GM12878 (cell line): ENCODE results near the gene MAPKAPK2. TPM values are rescaled to one million over a fixed set of nuclear protein-coding genes. Genes with fewer than 3 reads are reported as not detected.

ENCODE experiments used
- ATAC-seq: fragments of 200-7000 bp; cut with Tn5 transposase; 3 replicates; pipeline ENCODE4 v1.9.1; 2020; ENCODE audit warnings: mild to moderate bottlenecking, moderate library complexity
- BruUV-seq: library from RNA; stranded (reverse); fragments of 400-500 nt; replicated peaks from 2 replicates; lab custom pipeline; 2021; lab: Mats Ljungman, UMichigan
- CTCF ChIA-PET: fragments of 300-600 bp; sonication (Branson Sonifier 250); formaldehyde crosslinking; extraction: SDS; loops from one replicate; lab custom pipeline; 2021; ENCODE audit warnings: inconsistent platforms; lab: Yijun Ruan, JAX
- POLR2A ChIA-PET: fragments of 350-600 bp; formaldehyde crosslinking; extraction: SDS; loops from one replicate; lab custom pipeline; 2021; ENCODE audit warnings: inconsistent platforms; lab: Charles Lee
- RAD21 ChIA-PET: fragments of 300-600 bp; sonication (Branson Sonifier 250); formaldehyde crosslinking; loops from one replicate; lab custom pipeline; 2023; ENCODE audit warnings: antibody characterized with exemption; ENCODE audit not compliant: unreplicated experiment; lab: Charles Lee
- SMC1A ChIA-PET: fragments of 300-600 bp; sonication (Branson Sonifier 250); formaldehyde crosslinking; loops from one replicate; lab custom pipeline; 2023; ENCODE audit not compliant: unreplicated experiment, uncharacterized antibody; lab: Charles Lee
- DNase-seq: peaks from one replicate; pipeline ENCODE4 v3.0.0-alpha.2; 2011; ENCODE audit warnings: low read depth, low spot score
- FAIRE-seq: peaks from 3 replicates; lab custom pipeline; 2011; peaks lifted over from hg19 to GRCh38; lab: Jason Lieb, UNC
- H2AFZ ChIP-seq: 2 replicates; pipeline ENCODE4 v1.6.0; 2011; ENCODE audit warnings: low read depth, low read length, control low read depth; ENCODE audit not compliant: control insufficient read depth
- H3K27ac ChIP-seq: 2 replicates; pipeline ENCODE4 v1.5.1; 2011; ENCODE audit warnings: control low read depth; ENCODE audit not compliant: control insufficient read depth, insufficient read depth
- H3K27me3 ChIP-seq, 2 experiments: replicated peaks in 1 of 2; 2 replicates each; pipeline versions ENCODE4 v1.6.0 to v1.6.1; 2011; ENCODE audit warnings: low read length in 1 of 2; ENCODE audit not compliant: control insufficient read depth in 2 of 2, insufficient read depth in 2 of 2
- H3K36me3 ChIP-seq, 2 experiments: 2 replicates each; pipeline ENCODE4 v1.5.1; 2011; ENCODE audit warnings: low read length in 1 of 2; ENCODE audit not compliant: control insufficient read depth in 2 of 2, insufficient read depth in 2 of 2
- H3K4me1 ChIP-seq: 2 replicates; pipeline ENCODE4 v1.6.1; 2011; ENCODE audit warnings: mild to moderate bottlenecking, low read length, moderate library complexity, mixed read lengths; ENCODE audit not compliant: control insufficient read depth, insufficient read depth
- H3K4me2 ChIP-seq: 2 replicates; pipeline ENCODE4 v1.6.0; 2011; ENCODE audit warnings: control low read depth; ENCODE audit not compliant: control insufficient read depth, insufficient read depth
- H3K4me3 ChIP-seq: fragments of 200-600 bp; sonication (generic); 2 replicates; pipeline ENCODE4 v1.5.1; 2016
- H3K79me2 ChIP-seq: 2 replicates; pipeline ENCODE4 v1.6.0; 2011; ENCODE audit warnings: low read length; ENCODE audit not compliant: control insufficient read depth, insufficient read depth
- H3K9ac ChIP-seq: 2 replicates; pipeline ENCODE4 v1.8.0; 2011; ENCODE audit warnings: low read length, control low read depth, mixed read lengths; ENCODE audit not compliant: control insufficient read depth, insufficient read depth
- H3K9me3 ChIP-seq: replicated peaks from 3 replicates; pipeline ENCODE4 v1.5.1; 2011; ENCODE audit warnings: mild to moderate bottlenecking, low read length; ENCODE audit not compliant: control insufficient read depth, insufficient read depth
- H4K20me1 ChIP-seq: 2 replicates; pipeline ENCODE4 v1.6.0; 2011; ENCODE audit not compliant: control insufficient read depth, insufficient read depth
- BACH1 ChIP-seq: fragments of 450-650 bp; IDR thresholded peaks from 2 replicates; pipeline ENCODE4 v1.6.1; 2017; ENCODE audit warnings: mild to moderate bottlenecking, borderline replicate concordance
- BRCA1 ChIP-seq: IDR thresholded peaks from 2 replicates; pipeline ENCODE4 v1.6.1; 2011; ENCODE audit warnings: low read depth, low read length, improper control_type of control experiment
- CBFB ChIP-seq: IDR thresholded peaks from 2 replicates; pipeline ENCODE4 v1.6.1; 2016; ENCODE audit warnings: antibody characterized with exemption, low read depth
- FOS ChIP-seq: IDR thresholded peaks from 3 replicates; pipeline ENCODE4 v1.6.1; 2011; ENCODE audit warnings: borderline replicate concordance; ENCODE audit not compliant: insufficient read length; ENCODE audit errors: extremely low read depth
- KLF5 ChIP-seq: fragments of 450-650 bp; IDR thresholded peaks from 2 replicates; pipeline ENCODE4 v1.6.1; 2014; ENCODE audit warnings: mild to moderate bottlenecking; ENCODE audit not compliant: partially characterized antibody
- NFYA ChIP-seq: IDR thresholded peaks from 2 replicates; pipeline ENCODE4 v1.6.1; 2011; ENCODE audit warnings: low read depth, mild to moderate bottlenecking, low read length, improper control_type of control experiment, borderline replicate concordance
- RAD51 ChIP-seq: fragments of 450-650 bp; IDR thresholded peaks from 2 replicates; pipeline ENCODE4 v1.6.1; 2016; ENCODE audit warnings: moderate library complexity, mild to moderate bottlenecking, inconsistent platforms
- STAT1 ChIP-seq: fragments of 450-650 bp; conservative IDR thresholded peaks from 2 replicates; pipeline ENCODE4 v1.6.1; 2014; ENCODE audit warnings: antibody characterized with exemption, mild to moderate bottlenecking
- WGBS: methylation state at CpG from one replicate; pipeline ENCODE4 v1.1.6; 2016; ENCODE audit warnings: low lambda C conversion rate; ENCODE audit not compliant: insufficient replicate concordance, insufficient coverage; ENCODE audit errors: missing lambda C conversion rate; 5-methylcytosine and 5-hydroxymethylcytosine counted together
- in situ Hi-C: fragments of 300-500 bp; cut with MboI; formaldehyde crosslinking; loops from 9 replicates; pipeline ENCODE4 v1.14.3; 2018; ENCODE audit warnings: mixed read lengths
- intact Hi-C: fragments of 100-400 bp; cut with micrococcal nuclease; formaldehyde crosslinking; loops from one replicate; pipeline ENCODE4 v1.14.2; 2022; ENCODE audit not compliant: unreplicated experiment
- polyA plus RNA-seq, 11 experiments: library from polyadenylated mRNA; depleted of rRNA in 4 of 11; unstranded in 6 of 11; stranded (reverse) in 5 of 11; fragments of >200 nt; fragmentation: Nextera tagmentation in 4 of 11; fragmentation: Illumina TruSeq in 1 of 11; extraction: Ambion mirVana in 4 of 11; extraction: Trizol in 1 of 11; gene quantifications; 1 replicate in 1 of 11; 2 replicates in 10 of 11; pipeline versions ENCODE4 v1.2.1 to v1.2.3, GENCODE V29; 2011 to 2016; ENCODE audit warnings: inconsistent platforms in 2 of 11, missing spikeins in 2 of 11, low read depth in 1 of 11
- total RNA-seq, 4 experiments: library from RNA; depleted of rRNA in 3 of 4; stranded (reverse); fragments of >200 nt in 3 of 4; fragmentation: Illumina TruSeq in 1 of 4; extraction: Trizol in 1 of 4; gene quantifications; 2 replicates each; pipeline versions ENCODE4 v1.2.1 to v1.2.3, GENCODE V29; 2013 to 2021
- TF ChIP-seq, protein P1 (sequence below): IDR thresholded peaks from 2 replicates; pipeline ENCODE4 v1.6.1; 2012; ENCODE audit warnings: low read depth, low read length, improper control_type of control experiment
- TF ChIP-seq, protein P2 (sequence below): fragments of 450-650 bp; IDR thresholded peaks from 2 replicates; pipeline ENCODE4 v1.6.1; 2016; ENCODE audit warnings: mild to moderate bottlenecking
- TF ChIP-seq, protein P3 (sequence below), 3 experiments: IDR thresholded peaks in 2 of 3; conservative IDR thresholded peaks in 1 of 3; 2 replicates each; pipeline ENCODE4 v1.5.1; 2011; ENCODE audit warnings: low read depth in 3 of 3, low read length in 3 of 3, mild to moderate bottlenecking in 3 of 3, control low read depth in 2 of 3, moderate library complexity in 2 of 3, inconsistent platforms in 1 of 3, mixed read lengths in 1 of 3; ENCODE audit not compliant: control insufficient read depth in 2 of 3, insufficient read depth in 1 of 3; ENCODE audit errors: extremely low read depth in 1 of 3

Gene MAPKAPK2
- total and polyA plus RNA-seq, 10 of the 15 experiments (the other 5 are each of a cell fraction or from before 2014, with no cell fraction given): 0.72 to 92.2 (median 49.3) TPM

DNA sequence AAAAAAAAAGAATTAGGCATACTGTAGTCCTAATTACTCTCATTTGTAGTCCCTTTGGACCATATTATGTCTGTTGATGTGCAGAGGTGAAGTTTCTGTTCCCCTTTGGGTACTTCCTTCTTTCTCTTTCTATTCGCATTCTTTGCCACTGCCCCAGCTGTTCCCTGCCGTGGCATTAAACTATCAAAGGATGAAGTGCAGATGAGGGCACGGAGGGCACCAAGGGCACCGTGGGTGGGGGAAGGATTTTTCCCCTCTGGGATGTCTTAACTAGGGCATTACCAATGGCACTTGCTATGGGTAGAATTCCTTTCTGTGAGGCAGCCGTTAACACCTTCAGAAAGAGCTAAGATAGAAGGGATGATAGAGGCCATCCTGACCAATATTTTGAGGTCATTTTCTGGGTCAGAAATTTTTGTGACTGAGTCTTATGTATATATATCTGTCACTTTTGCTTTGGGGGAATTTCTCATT is 4.9 kb upstream of the MAPKAPK2 start (continued):
- TF ChIP-seq, protein P1, sequence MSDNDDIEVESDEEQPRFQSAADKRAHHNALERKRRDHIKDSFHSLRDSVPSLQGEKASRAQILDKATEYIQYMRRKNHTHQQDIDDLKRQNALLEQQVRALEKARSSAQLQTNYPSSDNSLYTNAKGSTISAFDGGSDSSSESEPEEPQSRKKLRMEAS: no peak; the same call in 1 of the 2 replicates
- TF ChIP-seq KLF5 (no peak), BACH1 (peak; percentile 91; the same call in 1 of the 2 replicates), BRCA1 (no peak), NFYA (no peak), RAD51 (peak; percentile 32; the same call in 1 of the 2 replicates), STAT1 (no peak), CBFB (peak; percentile 23; the same call in 1 of the 2 replicates)

DNA sequence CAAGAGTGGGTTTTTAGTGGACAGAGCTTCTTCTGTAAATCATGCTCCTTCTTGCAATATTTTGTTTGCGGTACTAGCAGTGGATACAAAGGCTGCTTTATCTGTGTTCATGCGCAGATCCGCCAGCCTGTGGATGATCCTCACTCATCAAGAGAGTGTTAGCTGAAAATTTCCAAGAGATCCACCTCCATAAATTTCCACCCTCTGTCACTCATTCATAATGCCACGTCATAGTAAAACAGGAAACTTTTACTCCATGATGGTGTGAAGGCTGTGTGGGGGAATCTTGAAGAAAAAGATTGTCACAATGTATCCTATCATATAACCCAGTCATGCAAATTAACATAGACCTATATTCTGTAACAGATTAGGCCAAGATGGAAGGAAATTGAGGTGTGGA is 4.4 kb upstream of the MAPKAPK2 start:
- Histone ChIP-seq H3K79me2 (peaks cover 1% of the 10 kb centered on the region), H4K20me1 (no peaks in the 10 kb centered on the region), H3K9ac (peak overlapping the region; percentile 30), H3K4me2 (peak overlapping the region; percentile 90), H3K4me3 (0 out of 2 replicates have a peak overlapping the region, but pooled peaks have one; percentile 4), H2AFZ (no peak overlapping the region), H3K4me1 (peaks cover 72% of the 10 kb centered on the region), H3K36me3 (no peaks in the 10 kb centered on the region), H3K27ac (peak overlapping the region; percentile 89), H3K27me3 (no peaks in the 10 kb centered on the region), H3K9me3 (no peaks in the 10 kb centered on the region)
- FAIRE-seq: no peak
- intact Hi-C loops: loop anchor here (5.0 kb wide), 2 partner anchors 123 to 242 kb away; partner anchors contain the start of gene FCMR
- ATAC-seq: peak; percentile 3
- DNase-seq: no peak
- in situ Hi-C loops: no loop called here
- CTCF ChIA-PET: interaction anchor here (0.6 to 2.5 kb wide), 14 partner anchors 9 to 840 kb away, joined by 3 to 17 read pairs (median 3); partner anchors contain the start of gene EIF2D
- no TSS peak for BruUV-seq
- TF ChIP-seq, protein P2, sequence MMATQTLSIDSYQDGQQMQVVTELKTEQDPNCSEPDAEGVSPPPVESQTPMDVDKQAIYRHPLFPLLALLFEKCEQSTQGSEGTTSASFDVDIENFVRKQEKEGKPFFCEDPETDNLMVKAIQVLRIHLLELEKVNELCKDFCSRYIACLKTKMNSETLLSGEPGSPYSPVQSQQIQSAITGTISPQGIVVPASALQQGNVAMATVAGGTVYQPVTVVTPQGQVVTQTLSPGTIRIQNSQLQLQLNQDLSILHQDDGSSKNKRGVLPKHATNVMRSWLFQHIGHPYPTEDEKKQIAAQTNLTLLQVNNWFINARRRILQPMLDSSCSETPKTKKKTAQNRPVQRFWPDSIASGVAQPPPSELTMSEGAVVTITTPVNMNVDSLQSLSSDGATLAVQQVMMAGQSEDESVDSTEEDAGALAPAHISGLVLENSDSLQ: peak; percentile 74
- TF ChIP-seq, protein P3, sequence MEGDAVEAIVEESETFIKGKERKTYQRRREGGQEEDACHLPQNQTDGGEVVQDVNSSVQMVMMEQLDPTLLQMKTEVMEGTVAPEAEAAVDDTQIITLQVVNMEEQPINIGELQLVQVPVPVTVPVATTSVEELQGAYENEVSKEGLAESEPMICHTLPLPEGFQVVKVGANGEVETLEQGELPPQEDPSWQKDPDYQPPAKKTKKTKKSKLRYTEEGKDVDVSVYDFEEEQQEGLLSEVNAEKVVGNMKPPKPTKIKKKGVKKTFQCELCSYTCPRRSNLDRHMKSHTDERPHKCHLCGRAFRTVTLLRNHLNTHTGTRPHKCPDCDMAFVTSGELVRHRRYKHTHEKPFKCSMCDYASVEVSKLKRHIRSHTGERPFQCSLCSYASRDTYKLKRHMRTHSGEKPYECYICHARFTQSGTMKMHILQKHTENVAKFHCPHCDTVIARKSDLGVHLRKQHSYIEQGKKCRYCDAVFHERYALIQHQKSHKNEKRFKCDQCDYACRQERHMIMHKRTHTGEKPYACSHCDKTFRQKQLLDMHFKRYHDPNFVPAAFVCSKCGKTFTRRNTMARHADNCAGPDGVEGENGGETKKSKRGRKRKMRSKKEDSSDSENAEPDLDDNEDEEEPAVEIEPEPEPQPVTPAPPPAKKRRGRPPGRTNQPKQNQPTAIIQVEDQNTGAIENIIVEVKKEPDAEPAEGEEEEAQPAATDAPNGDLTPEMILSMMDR (IDR thresholded peaks at IDR 0.05 in 2 of 3, conservative IDR thresholded peaks at IDR 0.05 in 1 of 3; ENCODE audit: control insufficient read depth in 2 of 3, extremely low read depth in 1 of 3, insufficient read depth in 1 of 3, low read depth in 3 of 3, low read length in 3 of 3): no peak
- no peak for TF ChIP-seq FOS
- RAD21 ChIA-PET: interaction anchor here (0.8 to 6.8 kb wide), 16 partner anchors 12 to 210 kb away, joined by 3 to 22 read pairs (median 4); partner anchors contain the start of gene IKBKE
- 4% methylated on average over 4 of the region's 4 CpGs for WGBS
- POLR2A ChIA-PET: interaction anchor here (0.7 to 18.5 kb wide), 10 partner anchors 7 to 288 kb away, joined by 3 to 334 read pairs (median 4); partner anchors contain the start of genes DYRK3 and IL19
- SMC1A ChIA-PET: interaction anchor here (0.5 to 5.2 kb wide), 20 partner anchors 9 to 153 kb away, joined by 3 to 29 read pairs (median 6); partner anchors contain the start of genes DYRK3, IL10 and IL19
